Naive thymus-derived CD8-positive, alpha-beta T cell (primary cell): ENCODE results near the gene RARA. TPM values are rescaled to one million over a fixed set of nuclear protein-coding genes. Genes with fewer than 3 reads are reported as not detected.
"Not testable (repeated sequence)": the region's sequence is repeated elsewhere in the genome, so short reads cannot be mapped to it uniquely, and the experiment has no call there.

Experiments
- ATAC-seq, 2 donors: fragments of 150-1000 bp; cut with Tn5 transposase in 1 of 2; sonication (Bioruptor Pico), chemical (Tn5 transposase) in 1 of 2; 1 replicate in 1 of 2; 2 replicates in 1 of 2; pipeline ENCODE4 v1.10.0; 2021; ENCODE audit warnings: mild to moderate bottlenecking in 2 of 2, moderate library complexity in 2 of 2
- POLR2A ChIA-PET: fragments of 350-600 bp; sonication (Branson Sonifier 250); formaldehyde crosslinking; loops from one replicate; lab custom pipeline; 2021; ENCODE audit warnings: antibody characterized with exemption; lab: Charles Lee
- DNase-seq, 10 donors: peaks; one replicate each; pipeline versions ENCODE4 v3.0.0 to v3.0.0-alpha.2; 2020 to 2022
- H3K27ac Mint-ChIP-seq, 10 donors: one replicate each; pipeline ENCODE4 v1.8.0; 2020 to 2022; ENCODE audit warnings: mild to moderate bottlenecking in 10 of 10, mixed read lengths in 10 of 10, moderate library complexity in 4 of 10, inconsistent platforms in 1 of 10
- H3K27me3 Mint-ChIP-seq, 5 donors: one replicate each; pipeline ENCODE4 v1.8.0; 2021 to 2022; ENCODE audit warnings: mixed read lengths in 5 of 5
- H3K36me3 Mint-ChIP-seq, 3 donors: one replicate each; pipeline ENCODE4 v1.8.0; 2020 to 2022; ENCODE audit warnings: mixed read lengths in 3 of 3, mild to moderate bottlenecking in 2 of 3, inconsistent platforms in 1 of 3
- H3K4me1 Mint-ChIP-seq, 4 donors: one replicate each; pipeline ENCODE4 v1.8.0; 2021 to 2022; ENCODE audit warnings: mixed read lengths in 4 of 4
- H3K4me3 Mint-ChIP-seq, 10 donors: one replicate each; pipeline ENCODE4 v1.8.0; 2020 to 2022; ENCODE audit warnings: mild to moderate bottlenecking in 10 of 10, mixed read lengths in 10 of 10, moderate library complexity in 6 of 10, inconsistent platforms in 1 of 10
- H3K9me3 Mint-ChIP-seq, 9 donors: one replicate each; pipeline ENCODE4 v1.8.0; 2020 to 2022; ENCODE audit warnings: mixed read lengths in 9 of 9, mild to moderate bottlenecking in 3 of 9, inconsistent platforms in 1 of 9, moderate library complexity in 1 of 9
- polyA plus RNA-seq, 3 donors: library from polyadenylated mRNA; unstranded; fragments of 300-500 nt; fragmentation: Illumina TruSeq; gene quantifications; one replicate each; pipeline ENCODE4 v1.2.3, GENCODE V29; 2021
- total RNA-seq, 8 experiments: library from RNA in 2 of 8; stranded (reverse) in 2 of 8; gene quantifications; one replicate each; pipeline ENCODE4 v1.2.3 and lab custom pipeline; 2021 to 2026

The RARA gene
- total and polyA plus RNA-seq, 5 experiments from 2014 or later: 7.2 to 39.9 (median 12.4) TPM

- H3K27me3 Mint-ChIP-seq: peaks cover 0 to 15% (median 4%) of the 10 kb centered on the region in 5 donors
- no peak overlapping the region for H3K4me3 Mint-ChIP-seq
- H3K4me1 Mint-ChIP-seq: peaks cover 6 to 20% (median 10%) of the 10 kb centered on the region in 4 donors
- H3K36me3 Mint-ChIP-seq: no peaks in the 10 kb centered on the region
- DNase-seq: no peak
- peak overlapping the region in 1 of 10 donors; percentile 40 for H3K27ac Mint-ChIP-seq
- POLR2A ChIA-PET: interaction anchor here (0.6 to 0.8 kb wide), 3 partner anchors 12 to 59 kb away, joined by 3 to 5 read pairs (median 3); no protein-coding TSS in a partner anchor
- no peaks in the 10 kb centered on the region for H3K9me3 Mint-ChIP-seq
- ATAC-seq: no peak
These were observed 58.0 kb downstream of the RARA start for GRCh38 chr17:40366861-40367518.

GRCh38 chr17:40367728-40368127 lies 58.7 kb downstream of the RARA start:
- not testable (repeated sequence) for H3K27me3 Mint-ChIP-seq, DNase-seq, H3K36me3 Mint-ChIP-seq, ATAC-seq, H3K9me3 Mint-ChIP-seq, H3K27ac Mint-ChIP-seq, H3K4me3 Mint-ChIP-seq
- POLR2A ChIA-PET: interaction anchor here (0.6 to 0.8 kb wide), 3 partner anchors 13 to 58 kb away, joined by 3 to 5 read pairs (median 3); no protein-coding TSS in a partner anchor
- H3K4me1 Mint-ChIP-seq: peaks cover 5 to 14% (median 6%) of the 10 kb centered on the region in 4 donors

GRCh38 chr17:40369923-40370322 lies 60.9 kb downstream of the RARA start:
- no peaks in the 10 kb centered on the region for H3K36me3 Mint-ChIP-seq
- POLR2A ChIA-PET: interaction anchor here (0.7 kb wide), 1 partner anchor 148 kb away, joined by 3 read pairs; no protein-coding TSS in a partner anchor
- peaks cover 2 to 6% (median 4%) of the 10 kb centered on the region in 4 donors for H3K4me1 Mint-ChIP-seq
- H3K9me3 Mint-ChIP-seq: no peaks in the 10 kb centered on the region
- peak overlapping the region in 1 of 10 donors; percentile 45 for H3K27ac Mint-ChIP-seq
- no peak for ATAC-seq
- peaks cover 0 to 1% (median 0%) of the 10 kb centered on the region in 5 donors for H3K27me3 Mint-ChIP-seq
- no peak for DNase-seq
- no peak overlapping the region for H3K4me3 Mint-ChIP-seq

- Mint-ChIP-seq H3K4me3 (no peak overlapping the region), H3K9me3 (no peaks in the 10 kb centered on the region), H3K27me3 (peaks cover 0 to 1% (median 0%) of the 10 kb centered on the region in 5 donors), H3K27ac (peak overlapping the region in 1 of 10 donors; percentile 18), H3K36me3 (no peaks in the 10 kb centered on the region), H3K4me1 (peaks cover 2 to 7% (median 4%) of the 10 kb centered on the region in 4 donors)
- POLR2A ChIA-PET: no interaction called here
- ATAC-seq (peak; percentile 52 to 82), DNase-seq (peak in 2 of 10 donors; percentile 31 to 42)
These were observed 62.4 kb downstream of the RARA start for GRCh38 chr17:40371261-40371929.

GRCh38 chr17:40372031-40372430 lies 63.1 kb downstream of the RARA start:
- peak overlapping the region in 1 of 10 donors; percentile 8 for H3K27ac Mint-ChIP-seq
- DNase-seq (no peak), ATAC-seq (no peak)
- POLR2A ChIA-PET: no interaction called here
- H3K4me1 Mint-ChIP-seq: peaks cover 6 to 14% (median 9%) of the 10 kb centered on the region in 4 donors
- H3K27me3 Mint-ChIP-seq: peaks cover 0 to 5% (median 2%) of the 10 kb centered on the region in 5 donors
- H3K9me3 Mint-ChIP-seq: no peaks in the 10 kb centered on the region
- H3K36me3 Mint-ChIP-seq: no peaks in the 10 kb centered on the region
- no peak overlapping the region for H3K4me3 Mint-ChIP-seq

GRCh38 chr17:40372644-40373043 lies 63.7 kb downstream of the RARA start:
- not testable (repeated sequence) for DNase-seq, H3K27ac Mint-ChIP-seq, H3K36me3 Mint-ChIP-seq, H3K9me3 Mint-ChIP-seq, H3K27me3 Mint-ChIP-seq, ATAC-seq, H3K4me3 Mint-ChIP-seq
- POLR2A ChIA-PET: interaction anchor here (0.6 kb wide), 1 partner anchor 22 kb away, joined by 3 read pairs; no protein-coding TSS in a partner anchor
- peaks cover 6 to 15% (median 10%) of the 10 kb centered on the region in 4 donors for H3K4me1 Mint-ChIP-seq

GRCh38 chr17:40373324-40373723 lies 64.3 kb downstream of the RARA start:
- POLR2A ChIA-PET: interaction anchor here (0.6 kb wide), 1 partner anchor 23 kb away, joined by 3 read pairs; no protein-coding TSS in a partner anchor
- no peak overlapping the region for H3K27ac Mint-ChIP-seq
- H3K4me3 Mint-ChIP-seq: no peak overlapping the region
- H3K4me1 Mint-ChIP-seq: peaks cover 6 to 15% (median 10%) of the 10 kb centered on the region in 4 donors
- DNase-seq (no peak), ATAC-seq (no peak)
- H3K9me3 Mint-ChIP-seq: no peaks in the 10 kb centered on the region
- H3K36me3 Mint-ChIP-seq: no peaks in the 10 kb centered on the region
- H3K27me3 Mint-ChIP-seq: peaks cover 0 to 7% (median 2%) of the 10 kb centered on the region in 5 donors

- ATAC-seq: no peak
- Mint-ChIP-seq H3K9me3 (no peaks in the 10 kb centered on the region), H3K4me1 (peaks cover 6 to 15% (median 10%) of the 10 kb centered on the region in 4 donors), H3K36me3 (no peaks in the 10 kb centered on the region), H3K27me3 (peaks cover 0 to 7% (median 2%) of the 10 kb centered on the region in 5 donors), H3K27ac (no peak overlapping the region), H3K4me3 (no peak overlapping the region)
- POLR2A ChIA-PET: interaction anchor here (0.6 kb wide), 1 partner anchor 97 kb away, joined by 4 read pairs; no protein-coding TSS in a partner anchor
- DNase-seq: no peak
These were observed 65.0 kb downstream of the RARA start for GRCh38 chr17:40373999-40374398.

- Mint-ChIP-seq H3K27me3 (peaks cover 0 to 7% (median 2%) of the 10 kb centered on the region in 5 donors), H3K4me1 (peaks cover 5 to 15% (median 10%) of the 10 kb centered on the region in 4 donors), H3K27ac (no peak overlapping the region), H3K9me3 (no peaks in the 10 kb centered on the region), H3K4me3 (no peak overlapping the region), H3K36me3 (no peaks in the 10 kb centered on the region)
- POLR2A ChIA-PET: interaction anchor here (0.6 to 1.3 kb wide), 2 partner anchors 9 to 98 kb away, joined by 4 to 7 read pairs; no protein-coding TSS in a partner anchor
- DNase-seq: no peak
- no peak for ATAC-seq
These were observed 66.0 kb downstream of the RARA start for GRCh38 chr17:40374821-40375498.

GRCh38 chr17:40375786-40376185 lies 66.8 kb downstream of the RARA start:
- H3K27me3 Mint-ChIP-seq, H3K4me3 Mint-ChIP-seq, H3K9me3 Mint-ChIP-seq, ATAC-seq, DNase-seq, H3K36me3 Mint-ChIP-seq, H3K27ac Mint-ChIP-seq: not testable (repeated sequence)
- H3K4me1 Mint-ChIP-seq: peaks cover 4 to 15% (median 10%) of the 10 kb centered on the region in 4 donors
- POLR2A ChIA-PET: interaction anchor here (0.7 to 1.3 kb wide), 2 partner anchors 10 to 157 kb away, joined by 4 to 7 read pairs; no protein-coding TSS in a partner anchor

GRCh38 chr17:40376541-40376940 lies 67.6 kb downstream of the RARA start:
- H3K4me3 Mint-ChIP-seq: peak overlapping the region in 7 of 10 donors; percentile 2 to 64 (median 24)
- not testable (repeated sequence) for H3K9me3 Mint-ChIP-seq, H3K36me3 Mint-ChIP-seq, H3K27me3 Mint-ChIP-seq, ATAC-seq, H3K27ac Mint-ChIP-seq, H3K4me1 Mint-ChIP-seq
- POLR2A ChIA-PET: interaction anchor here (0.7 kb wide), 1 partner anchor 157 kb away, joined by 4 read pairs; no protein-coding TSS in a partner anchor
- peak in 2 of 10 donors; percentile 22 to 27 for DNase-seq

- Mint-ChIP-seq H3K4me3 (no peak overlapping the region), H3K9me3 (no peaks in the 10 kb centered on the region), H3K36me3 (no peaks in the 10 kb centered on the region), H3K4me1 (peaks cover 3 to 10% (median 6%) of the 10 kb centered on the region in 4 donors), H3K27ac (no peak overlapping the region), H3K27me3 (peaks cover 0 to 7% (median 5%) of the 10 kb centered on the region in 5 donors)
- DNase-seq: no peak
- POLR2A ChIA-PET: no interaction called here
- no peak for ATAC-seq
These were observed 68.9 kb downstream of the RARA start for GRCh38 chr17:40377832-40378231.
